Measurements from ENCODE around the gene CLDN12.

GRCh38 chr7:90453931-90454330 is 50.7 kb downstream of the CLDN12 start:
- TF ChIP-seq, protein P1, sequence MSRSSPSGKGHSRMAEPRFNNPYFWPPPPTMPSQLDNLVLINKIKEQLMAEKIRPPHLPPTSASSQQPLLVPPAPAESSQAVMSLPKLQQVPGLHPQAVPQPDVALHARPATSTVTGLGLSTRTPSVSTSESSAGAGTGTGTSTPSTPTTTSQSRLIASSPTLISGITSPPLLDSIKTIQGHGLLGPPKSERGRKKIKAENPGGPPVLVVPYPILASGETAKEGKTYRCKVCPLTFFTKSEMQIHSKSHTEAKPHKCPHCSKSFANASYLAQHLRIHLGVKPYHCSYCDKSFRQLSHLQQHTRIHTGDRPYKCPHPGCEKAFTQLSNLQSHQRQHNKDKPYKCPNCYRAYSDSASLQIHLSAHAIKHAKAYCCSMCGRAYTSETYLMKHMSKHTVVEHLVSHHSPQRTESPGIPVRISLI (tag by site-specific recombination; IDR thresholded peaks at IDR 0.05), result no peak
- TF ChIP-seq SP2 (tag by site-specific recombination; IDR thresholded peaks at IDR 0.05) (no peak), CTCF (tag by site-specific recombination; IDR thresholded peaks at IDR 0.05) (no peak), ZNF10 (tag by site-specific recombination; IDR thresholded peaks at IDR 0.05) (no peak), ZBTB1 (tag by site-specific recombination; IDR thresholded peaks at IDR 0.05) (no peak), ZNF239 (tag by site-specific recombination; IDR thresholded peaks at IDR 0.05) (no peak), ZNF19 (tag by site-specific recombination; IDR thresholded peaks at IDR 0.05; ENCODE audit: low read depth) (no peak)
- TF ChIP-seq, protein P2, sequence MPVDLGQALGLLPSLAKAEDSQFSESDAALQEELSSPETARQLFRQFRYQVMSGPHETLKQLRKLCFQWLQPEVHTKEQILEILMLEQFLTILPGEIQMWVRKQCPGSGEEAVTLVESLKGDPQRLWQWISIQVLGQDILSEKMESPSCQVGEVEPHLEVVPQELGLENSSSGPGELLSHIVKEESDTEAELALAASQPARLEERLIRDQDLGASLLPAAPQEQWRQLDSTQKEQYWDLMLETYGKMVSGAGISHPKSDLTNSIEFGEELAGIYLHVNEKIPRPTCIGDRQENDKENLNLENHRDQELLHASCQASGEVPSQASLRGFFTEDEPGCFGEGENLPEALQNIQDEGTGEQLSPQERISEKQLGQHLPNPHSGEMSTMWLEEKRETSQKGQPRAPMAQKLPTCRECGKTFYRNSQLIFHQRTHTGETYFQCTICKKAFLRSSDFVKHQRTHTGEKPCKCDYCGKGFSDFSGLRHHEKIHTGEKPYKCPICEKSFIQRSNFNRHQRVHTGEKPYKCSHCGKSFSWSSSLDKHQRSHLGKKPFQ (tag by site-specific recombination; IDR thresholded peaks at IDR 0.05), result no peak

All from HEK293 (cell line).